Endodermal cell (in vitro differentiated cells): ENCODE measurements around the gene SLC6A1. TPM values are rescaled to one million over a fixed set of nuclear protein-coding genes. Genes with fewer than 3 reads are reported as not detected.

Source experiments
- DNase-seq: peaks from one replicate; pipeline ENCODE4 v3.0.0-alpha.2; 2017
- H3K27ac ChIP-seq: 2 replicates; pipeline ENCODE4 v1.5.1; 2013; ENCODE audit warnings: mild to moderate bottlenecking, low read depth, low read length, moderate library complexity
- H3K27me3 ChIP-seq: 2 replicates; pipeline ENCODE4 v1.6.1; 2013; ENCODE audit warnings: mild to moderate bottlenecking, low read length, moderate library complexity; ENCODE audit not compliant: insufficient read depth, control insufficient read depth, poor library complexity, severe bottlenecking
- H3K36me3 ChIP-seq: 2 replicates; pipeline ENCODE4 v1.7.0; 2013; ENCODE audit warnings: mild to moderate bottlenecking, low read length, moderate library complexity; ENCODE audit not compliant: control insufficient read depth, insufficient read depth
- H3K4me1 ChIP-seq: one replicate; pipeline ENCODE4 v1.7.0; 2013; ENCODE audit warnings: low read length; ENCODE audit not compliant: control insufficient read depth, insufficient read depth
- H3K4me3 ChIP-seq: 2 replicates; pipeline ENCODE4 v1.5.1; 2013; ENCODE audit warnings: mild to moderate bottlenecking, low read length, moderate library complexity
- H3K9ac ChIP-seq: 2 replicates; pipeline ENCODE4 v1.6.1; 2013; ENCODE audit warnings: mild to moderate bottlenecking, low read length, moderate library complexity; ENCODE audit not compliant: poor library complexity, severe bottlenecking; ENCODE audit errors: extremely low read depth
- H3K9me3 ChIP-seq: 2 replicates; pipeline ENCODE4 v1.6.1; 2013; ENCODE audit warnings: mild to moderate bottlenecking, low read length, moderate library complexity; ENCODE audit not compliant: control insufficient read depth
- H3K27ac Mint-ChIP-seq: 2 replicates; pipeline ENCODE4 v1.8.0; 2020; ENCODE audit warnings: mixed read lengths
- H3K27me3 Mint-ChIP-seq: 2 replicates; pipeline ENCODE4 v1.8.0; 2021; ENCODE audit warnings: mild to moderate bottlenecking, mixed read lengths; ENCODE audit not compliant: insufficient read depth
- H3K36me3 Mint-ChIP-seq: 2 replicates; pipeline ENCODE4 v1.8.0; 2020; ENCODE audit warnings: low read depth, mixed read lengths
- H3K4me1 Mint-ChIP-seq: 2 replicates; pipeline ENCODE4 v1.8.0; 2020; ENCODE audit warnings: mixed read lengths
- H3K4me3 Mint-ChIP-seq: 2 replicates; pipeline ENCODE4 v1.8.0; 2020; ENCODE audit warnings: mild to moderate bottlenecking, moderate library complexity, mixed read lengths
- H3K9me3 Mint-ChIP-seq: 2 replicates; pipeline ENCODE4 v1.8.0; 2020; ENCODE audit warnings: mild to moderate bottlenecking, mixed read lengths
- CTCF ChIP-seq: fragments of 200-600 bp; sonication (generic); conservative IDR thresholded peaks from 2 replicates; pipeline ENCODE4 v1.5.0; 2021; ENCODE audit warnings: antibody characterized with exemption, mild to moderate bottlenecking
- WGBS, 2 experiments: methylation state at CpG; one replicate each; pipeline versions ENCODE4 v1.1.5 to v1.1.7; 2013; ENCODE audit warnings: missing lambda C conversion rate in 2 of 2, mixed read lengths in 1 of 2; ENCODE audit not compliant: insufficient coverage in 1 of 2, insufficient read length in 1 of 2; 5-methylcytosine and 5-hydroxymethylcytosine counted together
- total RNA-seq, 2 donors: library from RNA; stranded (reverse); fragmentation: NEBNext Ultra II Directional in 1 of 2; extraction: Animal tissue kit (Norgen Biotek cat#: 25700) in 1 of 2; gene quantifications; 2 replicates in 1 of 2; 3 replicates in 1 of 2; pipeline ENCODE4 v1.2.1, GENCODE V29; 2021

The SLC6A1 gene
- total RNA-seq, 2 donors from 2014 or later: 0.42 to 3.6 TPM

GRCh38 chr3:10993729-10994065 is 1.1 kb downstream of the SLC6A1 start:
- no peaks in the 10 kb centered on the region for H3K9me3 Mint-ChIP-seq
- Histone ChIP-seq H3K4me1 (no peaks in the 10 kb centered on the region), H3K9ac (no peak overlapping the region), H3K36me3 (no peaks in the 10 kb centered on the region), H3K27me3 (peaks cover 58% of the 10 kb centered on the region), H3K27ac (no peak overlapping the region), H3K4me3 (no peak overlapping the region), H3K9me3 (no peaks in the 10 kb centered on the region)
- no peaks in the 10 kb centered on the region for H3K36me3 Mint-ChIP-seq
- DNase-seq: no peak
- TF ChIP-seq CTCF: no peak
- H3K4me3 Mint-ChIP-seq: peak overlapping the region; percentile 73
- H3K27ac Mint-ChIP-seq: no peak overlapping the region
- H3K27me3 Mint-ChIP-seq: peaks cover 57% of the 10 kb centered on the region
- 25 to 36% methylated on average over 2 to 9 of the region's 9 CpGs for WGBS, 2 experiments
- H3K4me1 Mint-ChIP-seq: peaks cover 18% of the 10 kb centered on the region

GRCh38 chr3:10994306-10994705 is 1.8 kb downstream of the SLC6A1 start:
- Mint-ChIP-seq H3K36me3 (no peaks in the 10 kb centered on the region), H3K27me3 (peaks cover 58% of the 10 kb centered on the region), H3K4me3 (peak overlapping the region; percentile 73), H3K9me3 (no peaks in the 10 kb centered on the region), H3K27ac (no peak overlapping the region), H3K4me1 (peaks cover 11% of the 10 kb centered on the region)
- no peaks in the 10 kb centered on the region for H3K9me3 ChIP-seq
- 71 to 82% methylated on average over 3 of the region's 3 CpGs for WGBS, 2 experiments
- no peak overlapping the region for H3K27ac ChIP-seq
- H3K36me3 ChIP-seq: no peaks in the 10 kb centered on the region
- H3K9ac ChIP-seq: no peak overlapping the region
- no peak for DNase-seq
- H3K4me3 ChIP-seq: no peak overlapping the region
- H3K27me3 ChIP-seq: peaks cover 62% of the 10 kb centered on the region
- H3K4me1 ChIP-seq: no peaks in the 10 kb centered on the region
- TF ChIP-seq CTCF: no peak

GRCh38 chr3:10995871-10996270 is 3.3 kb downstream of the SLC6A1 start:
- Mint-ChIP-seq H3K36me3 (no peaks in the 10 kb centered on the region), H3K27ac (no peak overlapping the region), H3K4me3 (no peak overlapping the region), H3K27me3 (peaks cover 58% of the 10 kb centered on the region), H3K4me1 (peaks cover 4% of the 10 kb centered on the region), H3K9me3 (no peaks in the 10 kb centered on the region)
- H3K4me1 ChIP-seq: no peaks in the 10 kb centered on the region
- H3K27me3 ChIP-seq: peaks cover 62% of the 10 kb centered on the region
- H3K9ac ChIP-seq: no peak overlapping the region
- DNase-seq: no peak
- no peak overlapping the region for H3K27ac ChIP-seq
- no peaks in the 10 kb centered on the region for H3K36me3 ChIP-seq
- H3K4me3 ChIP-seq: no peak overlapping the region
- WGBS, 2 experiments: 89 to 100% methylated on average over 1 to 8 of the region's 8 CpGs
- no peaks in the 10 kb centered on the region for H3K9me3 ChIP-seq
- no peak for TF ChIP-seq CTCF
